CD1c-positive myeloid dendritic cell (primary cell): ENCODE data around the gene EFCAB12.
A peak's percentile ranks its signal among the peaks of the same experiment; 100 is the strongest.
"Not testable (repeated sequence)": the region's sequence is repeated elsewhere in the genome, so short reads cannot be mapped to it uniquely, and the experiment has no call there.

Experiments
- DNase-seq: peaks from one replicate; pipeline ENCODE4 v3.0.0-alpha.2; 2016; ENCODE audit errors: extremely low spot score

EFCAB12 gene

DNA sequence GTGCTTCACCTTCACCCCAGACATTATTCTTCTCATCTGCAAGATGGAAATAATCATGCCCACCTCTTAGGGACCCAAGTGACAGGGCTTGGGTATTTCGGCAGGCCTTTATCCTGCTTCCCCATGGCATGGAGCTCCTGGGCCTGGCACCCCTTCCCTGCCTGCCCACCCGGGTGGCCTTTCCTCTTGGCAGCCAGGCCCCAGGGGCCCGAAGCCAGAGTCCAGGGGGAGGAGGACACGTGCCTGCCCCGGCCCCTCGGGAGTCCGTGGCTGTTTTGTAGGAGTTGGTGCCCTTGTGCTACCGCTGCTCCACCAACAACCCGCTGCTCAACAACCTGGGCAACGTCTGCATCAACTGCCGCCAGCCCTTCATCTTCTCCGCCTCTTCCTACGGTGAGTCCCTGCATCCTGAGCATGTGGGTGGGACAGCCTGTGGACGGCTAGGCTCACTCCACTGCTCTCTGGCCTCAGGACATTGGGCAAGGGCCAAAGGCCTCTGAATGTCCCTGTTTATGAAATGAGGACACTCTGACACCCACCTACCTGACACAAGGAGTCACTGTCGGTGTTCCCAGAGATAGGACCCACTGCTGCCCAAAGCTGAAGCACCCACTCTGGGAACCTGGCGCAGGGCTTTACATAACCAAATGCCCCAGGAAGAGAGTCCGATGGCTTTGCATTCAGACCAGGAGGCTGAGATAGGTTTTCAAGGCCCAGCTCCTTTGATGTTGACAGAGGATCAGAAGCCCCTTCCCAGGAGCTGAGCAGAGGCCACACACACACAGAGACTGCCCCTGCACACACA is 34.5 kb downstream of the EFCAB12 start:
- DNase-seq, result not testable (repeated sequence)

DNA sequence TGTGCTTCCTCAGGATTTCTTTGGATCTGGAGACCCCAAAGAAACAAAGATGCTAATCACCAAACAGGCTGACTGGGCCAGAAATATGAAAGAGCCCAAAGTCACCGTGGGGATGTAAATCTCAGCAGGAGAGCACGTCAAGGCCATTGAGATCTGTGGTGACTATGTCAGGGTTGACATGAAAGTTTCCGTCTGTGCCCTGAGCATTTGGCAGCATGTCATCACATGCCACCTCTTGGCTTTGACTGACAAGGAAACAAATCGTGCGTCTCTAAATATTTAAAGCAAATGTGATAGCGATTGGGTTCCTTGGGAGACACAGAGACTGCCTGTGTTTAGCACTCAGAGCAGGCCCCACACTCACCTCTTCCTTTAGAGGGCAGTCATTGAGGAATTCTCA is 35.2 kb downstream of the EFCAB12 start:
- no peak for DNase-seq

DNA sequence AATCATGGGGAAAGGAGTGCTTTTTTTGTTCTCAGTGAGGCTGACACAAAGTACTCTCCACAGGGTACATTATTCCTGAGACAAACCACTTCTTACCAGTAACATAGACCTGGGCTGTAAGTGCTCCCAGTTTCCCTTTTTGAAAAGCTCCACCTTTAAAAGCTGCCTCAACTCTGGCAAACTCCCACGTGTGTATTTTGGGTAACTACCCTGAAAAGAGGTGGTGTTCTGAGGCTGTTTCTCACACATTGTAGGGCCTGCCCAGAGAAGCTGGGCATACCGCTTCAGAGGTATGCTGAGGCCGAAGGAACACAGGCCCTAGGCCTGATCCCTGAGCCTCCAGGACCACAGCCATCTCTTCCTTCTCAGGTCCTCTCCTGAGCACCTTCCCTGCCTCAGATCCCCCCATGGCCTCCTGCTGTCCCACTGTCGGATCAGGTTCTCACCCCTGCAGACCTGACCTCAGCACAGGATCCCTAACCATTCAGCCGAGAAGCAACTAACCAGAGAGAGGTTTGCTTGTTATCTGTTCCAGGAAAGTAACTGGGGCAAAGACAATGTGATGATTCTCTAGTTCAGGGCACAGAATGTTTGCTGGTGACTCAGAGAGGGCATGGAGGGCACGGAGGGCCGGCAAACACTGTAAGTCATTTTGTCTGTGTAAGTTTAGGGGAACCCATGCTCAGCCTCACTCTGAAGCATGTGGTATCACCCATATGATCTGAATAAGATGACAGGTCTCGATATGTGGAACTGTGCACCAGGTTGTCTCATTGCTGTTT is 36.1 kb downstream of the EFCAB12 start:
- not testable (repeated sequence) for DNase-seq

DNA sequence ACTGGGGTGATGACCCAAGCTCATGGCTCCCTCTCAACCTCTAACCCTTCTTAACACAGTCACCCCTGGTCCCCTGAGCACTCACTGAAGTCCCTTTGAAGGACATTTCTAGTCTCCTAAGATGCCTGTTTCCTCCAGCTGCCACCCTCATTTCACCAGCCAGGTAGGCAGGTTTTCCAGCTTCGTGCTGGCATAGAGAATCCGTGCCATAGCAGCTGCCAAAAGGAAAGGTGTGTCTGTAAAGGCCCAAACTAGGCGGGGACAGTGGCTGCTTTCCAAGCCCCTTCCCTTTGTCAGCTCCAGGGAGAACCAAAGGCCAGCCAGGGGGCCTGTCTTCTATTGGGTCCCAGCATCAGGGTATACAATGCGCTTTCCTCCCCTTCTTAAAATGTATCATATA is 36.9 kb downstream of the EFCAB12 start:
- not testable (repeated sequence) for DNase-seq

DNA sequence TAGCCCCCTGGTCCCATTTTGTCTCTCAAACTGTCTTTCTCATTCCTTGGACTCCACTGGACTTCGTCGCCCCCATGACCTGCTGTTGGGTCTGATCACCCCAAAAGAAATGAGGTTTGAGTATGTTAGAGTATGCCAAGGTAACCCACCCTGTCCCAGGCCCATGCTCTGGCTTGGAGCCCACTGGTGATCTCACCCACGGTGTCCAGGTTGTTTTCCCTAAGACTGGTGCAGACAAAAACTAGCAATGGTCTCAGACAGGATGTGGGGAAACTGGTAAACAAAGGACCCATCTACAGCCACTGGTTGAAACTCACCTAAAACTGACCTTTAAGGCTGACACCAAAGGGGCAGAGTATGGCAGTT is 38.9 kb downstream of the EFCAB12 start:
- no peak for DNase-seq

DNA sequence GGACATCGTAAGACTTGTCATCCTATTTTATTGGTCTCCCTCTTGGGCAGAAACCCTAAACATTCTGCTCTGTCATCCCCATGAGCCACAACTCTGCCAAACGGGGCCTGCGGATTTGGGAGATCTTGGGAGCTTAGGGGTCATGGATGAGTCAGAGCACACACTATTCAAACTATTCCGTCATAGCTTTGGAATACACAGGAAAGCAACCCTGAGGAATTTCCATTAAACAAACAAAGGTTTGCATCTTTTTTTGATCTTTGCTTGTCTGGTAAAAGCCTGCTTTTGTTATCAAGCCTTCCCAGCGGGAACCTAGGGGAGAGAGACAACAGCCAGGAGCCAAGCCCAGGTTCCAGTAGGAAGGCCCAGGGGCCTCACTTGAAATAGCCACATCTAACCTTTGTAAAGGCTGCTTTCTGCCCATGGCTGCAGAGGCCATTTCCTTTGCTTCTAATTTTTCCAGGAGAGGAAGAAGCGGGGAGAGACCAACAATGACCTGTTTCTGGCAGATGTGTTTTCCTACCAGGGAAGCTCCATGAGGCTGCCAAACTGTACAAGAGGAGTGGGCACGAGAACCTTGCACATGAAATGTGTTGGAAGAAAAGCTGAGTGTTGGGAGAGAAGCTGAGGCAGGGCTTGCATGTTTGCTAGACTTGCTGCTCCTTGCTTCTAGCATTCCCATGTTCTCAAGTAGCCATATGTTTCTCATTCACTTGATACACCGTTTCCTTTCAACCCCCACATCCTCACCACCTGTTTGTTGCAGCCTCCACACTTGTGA is 39.5 kb downstream of the EFCAB12 start:
- DNase-seq, result not testable (repeated sequence)

DNA sequence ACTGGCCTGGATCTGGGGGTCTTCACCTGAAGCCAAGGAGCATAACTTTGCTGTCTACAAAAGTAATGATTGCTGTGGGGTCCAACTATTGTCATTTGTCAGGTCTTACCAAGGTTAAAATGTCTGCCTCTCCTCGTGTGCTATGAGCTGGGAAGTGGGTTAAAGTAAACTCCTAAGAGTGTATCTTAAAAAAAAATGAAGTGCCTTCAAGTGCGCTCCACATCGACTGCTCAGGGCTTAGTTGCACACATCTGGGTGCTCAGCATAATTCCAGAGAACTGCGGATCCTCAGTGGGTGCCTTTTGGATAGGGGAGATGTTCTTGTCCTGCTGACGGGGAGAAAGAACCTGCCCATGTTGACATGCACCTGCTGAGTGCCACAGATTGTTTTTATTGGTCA is 40.9 kb downstream of the EFCAB12 start:
- no peak for DNase-seq

DNA sequence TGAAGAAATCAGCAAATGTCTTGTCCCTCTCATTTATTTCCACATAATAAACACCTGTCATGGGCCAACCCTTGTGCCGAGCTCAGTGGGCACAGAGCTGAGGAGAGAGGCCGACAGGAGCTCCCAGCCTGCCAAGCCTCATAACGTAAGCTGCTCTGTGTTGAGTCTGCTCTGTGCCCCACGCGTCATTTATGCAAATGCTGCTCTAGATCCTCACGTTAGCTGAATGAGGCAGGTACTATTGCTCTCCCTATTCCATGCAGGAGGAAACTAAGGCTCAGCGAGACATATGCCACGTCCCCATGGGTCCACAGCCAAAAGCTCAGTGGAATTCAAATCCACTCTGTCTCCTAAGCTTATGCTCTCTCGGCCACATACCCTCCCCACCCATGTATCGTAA is 41.5 kb downstream of the EFCAB12 start:
- DNase-seq, result no peak

DNA sequence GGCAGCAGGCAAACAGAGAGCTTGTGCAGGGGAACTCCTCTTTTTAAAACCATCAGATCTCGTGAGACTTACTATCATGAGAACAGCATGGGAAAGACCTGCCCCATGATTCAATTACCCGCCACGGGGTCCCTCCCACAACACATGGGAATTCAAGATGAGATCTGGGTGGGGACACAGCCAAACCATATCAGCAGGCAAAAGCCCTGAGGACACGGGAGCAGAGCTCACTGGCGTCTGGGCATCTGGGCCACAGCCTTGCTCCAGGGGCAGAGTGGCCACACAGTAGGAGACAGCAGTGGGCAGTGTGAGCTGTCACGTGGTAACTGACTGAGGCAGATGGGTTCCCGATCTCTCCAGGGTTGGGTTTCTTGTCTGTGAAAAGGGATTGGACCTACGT is 42.9 kb downstream of the EFCAB12 start:
- DNase-seq, result not testable (repeated sequence)

DNA sequence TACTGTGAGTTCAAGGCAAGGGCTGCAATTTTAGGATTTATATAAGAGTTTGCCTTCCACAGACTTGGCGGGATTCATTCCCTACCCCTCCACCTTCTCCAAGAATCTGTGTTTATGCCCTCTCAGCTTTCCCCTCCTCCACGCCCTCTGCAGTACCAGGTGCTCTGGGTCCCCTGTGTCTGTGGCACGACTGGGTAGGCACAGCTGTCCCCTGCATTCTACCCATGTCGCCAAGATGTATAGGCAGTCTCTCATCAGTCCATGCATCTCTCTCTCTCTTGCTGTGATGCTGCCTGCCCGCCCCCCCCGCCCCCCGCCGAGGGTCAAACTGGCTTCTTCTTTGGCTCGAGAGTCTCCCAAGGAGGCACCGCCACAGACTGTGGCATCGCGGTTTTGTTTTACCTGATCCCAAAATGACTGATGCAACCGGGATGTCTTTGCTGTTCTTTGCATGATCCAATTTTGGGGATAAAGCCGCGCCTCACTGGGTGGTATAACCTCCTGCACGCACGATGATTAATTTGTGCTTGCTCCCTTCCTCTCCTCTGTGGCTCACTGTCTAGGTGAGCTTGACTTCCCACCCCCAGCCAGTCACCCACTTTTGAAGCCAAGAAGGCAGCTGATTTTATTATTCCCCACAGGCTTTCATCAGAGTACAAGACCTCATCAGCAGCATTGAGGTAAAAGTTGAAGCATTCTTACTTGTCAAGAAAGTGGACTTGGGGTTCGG is 43.7 kb downstream of the EFCAB12 start:
- DNase-seq, result no peak

DNA sequence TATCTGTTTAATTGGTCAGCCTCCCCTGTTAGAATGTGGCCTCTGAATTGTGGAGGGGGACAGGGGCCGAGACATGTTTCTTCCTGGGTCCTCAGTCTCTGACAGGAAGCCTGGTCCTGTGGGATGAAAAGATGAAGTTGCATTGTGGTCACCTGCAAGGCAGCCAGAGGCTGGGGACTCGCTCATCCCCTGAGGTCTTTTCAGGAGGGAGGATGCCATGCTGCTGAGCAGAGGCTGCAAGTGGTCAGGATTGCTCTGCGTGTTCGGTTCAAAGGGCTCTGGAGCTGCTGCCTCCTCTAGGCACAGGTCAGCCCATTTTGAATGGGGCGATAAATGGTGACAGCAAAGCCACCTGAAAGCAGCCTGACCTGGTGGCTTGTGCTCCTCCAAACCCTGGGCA is 44.3 kb downstream of the EFCAB12 start:
- not testable (repeated sequence) for DNase-seq

DNA sequence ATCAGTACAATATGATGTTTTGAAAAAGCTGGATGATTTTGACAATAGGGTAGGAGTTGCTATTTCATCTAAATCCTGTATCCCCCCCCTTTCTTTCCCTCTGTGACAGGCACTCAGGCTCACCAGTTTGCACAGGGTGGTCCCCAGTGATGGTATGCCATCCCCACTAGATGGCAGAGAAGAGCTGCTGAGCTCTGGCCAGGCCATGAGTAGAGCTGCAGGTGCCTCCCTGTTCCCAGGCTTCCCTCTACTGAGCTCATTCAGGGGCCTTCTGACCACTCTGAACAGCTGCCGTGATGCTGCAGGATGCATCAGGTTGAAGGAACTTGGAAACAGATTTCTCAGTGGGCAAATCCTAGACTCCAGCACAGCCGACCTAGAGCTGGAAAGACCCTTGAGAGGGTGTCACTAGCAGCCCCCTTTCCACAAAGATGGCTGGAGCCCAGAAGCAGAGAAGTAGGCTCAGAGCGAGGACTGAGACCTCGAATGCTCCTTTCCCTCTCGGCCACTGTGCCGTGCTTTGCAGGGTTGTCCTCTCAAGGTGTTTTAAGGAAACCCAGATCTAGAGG is 45.1 kb downstream of the EFCAB12 start:
- peak; percentile 42 for DNase-seq

DNA sequence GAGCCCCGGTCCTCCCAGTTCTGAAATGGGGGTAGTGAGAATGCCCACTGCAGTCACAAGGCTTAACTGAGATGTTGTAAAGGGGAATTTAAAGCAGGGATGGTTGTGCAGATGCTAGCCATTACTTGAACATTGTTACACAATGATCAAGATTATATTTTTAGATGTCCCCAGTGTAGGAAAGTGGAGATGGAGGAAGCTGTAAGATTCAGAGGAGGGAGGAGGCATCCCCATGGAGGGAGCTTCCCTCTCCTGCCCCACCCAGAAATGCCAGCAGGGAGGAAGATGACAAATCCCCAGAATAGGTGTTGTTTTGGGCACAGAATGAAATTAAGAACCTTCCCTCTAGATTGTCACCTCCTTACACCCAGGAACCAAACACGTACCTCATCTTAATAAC is 46.1 kb downstream of the EFCAB12 start:
- no peak for DNase-seq

DNA sequence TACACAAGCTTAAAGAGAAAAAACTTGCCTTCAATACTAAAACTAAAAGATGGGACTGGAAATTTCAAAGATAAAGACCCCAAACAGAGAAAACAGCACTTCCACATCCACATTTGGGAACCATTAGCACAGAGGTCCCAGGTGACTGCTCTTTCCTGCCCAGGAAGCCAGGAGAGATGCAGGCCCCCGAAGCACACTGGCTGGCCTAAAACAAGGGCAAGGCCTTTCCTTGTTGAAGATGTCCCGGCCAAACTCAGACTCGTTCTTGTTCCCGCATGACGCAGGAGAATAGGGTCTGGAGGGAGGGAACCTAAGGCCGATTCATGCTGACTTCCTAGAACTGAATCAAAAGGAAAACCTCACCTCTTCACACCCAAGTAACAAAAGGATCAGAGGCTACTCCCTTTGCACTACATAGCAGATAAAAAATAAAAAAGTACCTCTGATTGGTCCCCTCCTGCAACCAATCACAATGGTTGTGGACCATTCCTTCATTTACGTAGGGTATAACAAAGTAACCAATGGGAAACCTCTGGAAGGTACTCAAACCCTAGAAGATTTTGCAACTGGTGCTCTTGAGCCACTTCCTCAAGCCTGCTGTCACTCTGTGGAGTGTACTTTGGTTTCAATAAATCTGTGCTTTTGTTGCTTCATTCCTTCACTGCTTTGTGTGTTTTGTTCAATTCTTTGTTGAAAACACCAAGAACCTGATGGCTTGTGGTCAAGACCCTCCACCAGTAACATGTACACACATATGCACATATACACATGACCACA is 48.7 kb downstream of the EFCAB12 start:
- DNase-seq, result no peak

DNA sequence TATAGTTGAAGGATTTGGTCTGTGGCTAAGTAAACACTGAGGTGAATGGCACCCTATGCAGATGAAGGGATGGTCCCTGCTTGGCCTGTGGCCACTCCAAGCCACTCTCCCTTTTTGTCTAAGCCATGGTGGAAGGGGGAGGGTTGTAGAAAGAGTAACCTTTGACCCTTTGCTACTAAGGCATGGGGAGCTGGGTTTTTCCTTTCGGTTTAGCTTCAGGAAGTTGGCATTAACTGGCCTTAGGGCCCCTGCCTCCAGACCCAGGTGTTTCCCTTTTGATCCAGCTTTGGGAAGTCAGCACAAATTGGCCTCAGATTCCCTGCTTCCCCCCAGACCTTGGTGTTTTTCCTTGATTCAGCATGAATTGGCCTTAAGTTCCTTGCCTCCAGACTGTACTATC is 49.5 kb downstream of the EFCAB12 start:
- no peak for DNase-seq

DNA sequence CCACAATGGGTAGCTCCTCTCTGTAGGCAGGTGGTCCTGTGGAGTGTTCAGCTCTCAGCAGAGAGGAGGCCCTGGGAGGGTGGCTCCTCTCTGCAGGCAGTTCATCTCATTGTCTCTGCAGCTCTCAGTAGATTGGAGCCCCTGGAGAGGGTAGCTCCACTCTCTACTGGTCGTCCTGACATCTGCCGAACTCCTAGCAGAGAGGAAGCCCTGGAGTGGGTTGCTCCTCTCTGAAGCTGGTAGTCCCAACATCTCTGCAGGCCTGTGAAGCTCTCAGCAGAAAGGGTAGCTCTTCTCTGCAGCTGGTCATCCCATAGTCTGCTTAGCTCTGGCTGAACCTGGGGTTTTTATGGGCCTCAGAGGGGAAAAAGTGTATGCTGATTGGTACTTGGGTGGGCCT is 50.8 kb downstream of the EFCAB12 start:
- no peak for DNase-seq

DNA sequence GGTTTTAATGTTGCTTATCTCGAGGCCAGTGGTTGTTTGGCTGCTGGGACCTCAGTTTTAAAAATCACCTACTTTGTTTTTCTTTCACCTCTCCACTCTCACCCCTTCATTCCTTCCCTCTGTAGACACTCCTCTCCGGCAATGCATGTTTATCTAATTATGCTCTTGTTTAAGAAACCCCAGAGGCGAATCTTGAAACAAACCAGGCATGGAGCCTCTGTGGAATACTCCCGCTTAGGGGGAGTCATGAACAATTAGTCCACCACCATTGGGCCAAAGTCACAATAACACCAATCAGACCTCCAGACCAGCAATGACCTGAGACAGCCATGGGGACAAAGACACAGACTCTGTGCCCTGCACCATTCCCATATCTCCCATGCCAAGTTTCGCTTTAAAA is 53.3 kb downstream of the EFCAB12 start:
- no peak for DNase-seq

DNA sequence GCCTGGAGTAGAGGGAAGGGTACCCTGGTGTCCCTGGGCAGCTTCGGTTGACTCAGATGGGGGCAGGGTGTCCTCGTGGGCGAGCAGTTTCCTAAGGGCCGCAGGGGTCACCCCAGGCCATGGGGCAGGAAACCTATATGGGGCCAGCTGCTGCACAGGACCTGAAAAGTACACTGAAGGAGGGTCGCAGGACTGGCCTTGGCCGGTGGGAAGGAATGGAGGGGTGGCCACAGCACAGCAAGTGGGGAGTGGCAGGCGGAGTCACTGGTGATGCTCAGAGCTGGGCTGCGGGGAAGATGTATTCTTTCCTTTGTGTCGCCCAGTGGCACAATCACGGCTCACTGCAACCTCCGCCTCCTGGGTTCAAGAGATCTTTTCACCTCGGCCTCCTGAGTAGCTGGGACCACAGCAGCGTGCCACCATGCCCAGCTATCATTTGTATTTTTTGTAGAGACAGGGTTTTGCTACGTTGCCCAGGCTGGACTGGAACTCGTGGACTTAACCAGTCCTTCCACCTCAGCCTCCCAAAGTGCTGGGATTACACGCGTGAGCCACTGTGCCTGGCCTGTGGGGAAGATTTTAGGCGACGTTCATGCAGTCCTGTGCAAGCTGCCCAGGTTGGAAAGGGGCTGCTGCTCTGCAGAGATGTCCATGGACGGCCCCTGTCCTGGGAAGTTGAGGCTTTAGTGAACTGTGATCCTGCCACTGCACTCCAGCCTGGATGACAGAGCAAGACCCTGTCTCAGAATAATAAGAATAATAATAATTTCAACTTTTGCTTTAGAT is 57.2 kb downstream of the EFCAB12 start:
- no peak for DNase-seq

DNA sequence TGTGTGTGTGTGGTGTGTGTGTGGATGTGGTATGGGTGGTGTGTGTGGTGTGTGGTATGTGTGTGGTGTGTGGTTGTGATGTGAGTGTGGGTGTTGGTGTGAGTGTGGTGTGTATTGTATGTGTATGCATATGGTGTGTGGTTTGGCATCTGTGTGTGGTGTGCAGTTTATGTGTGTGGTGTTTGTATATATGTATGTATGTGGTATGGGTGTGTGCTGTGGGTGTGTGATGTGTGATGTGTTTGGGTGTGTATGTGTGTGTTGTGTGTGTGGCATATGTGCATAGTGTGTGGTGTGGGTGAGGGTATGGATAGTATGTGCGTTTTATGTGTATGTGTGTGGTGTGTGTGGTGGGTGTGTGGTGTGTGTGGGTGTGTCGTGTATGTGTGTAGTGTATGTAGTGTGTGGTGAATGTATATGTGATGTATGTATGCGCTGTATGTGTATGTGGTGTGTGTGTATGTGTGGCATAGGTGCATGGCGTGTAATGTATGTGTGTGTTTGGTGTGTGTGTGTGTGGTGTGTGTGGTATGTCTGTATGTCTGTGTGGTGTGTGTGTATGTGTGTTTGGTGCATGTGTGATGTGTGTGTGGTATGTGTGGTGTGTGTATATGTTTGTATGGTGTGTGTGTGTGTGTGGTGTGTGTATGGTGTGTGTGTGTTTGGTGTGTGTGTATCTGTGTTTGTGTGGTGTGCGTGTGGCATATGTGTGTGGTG is 58.0 kb downstream of the EFCAB12 start:
- DNase-seq, result no peak
